Ecto neural progenitor cell (in vitro differentiated cells): ENCODE results near the gene ZNF564.
"Not testable (repeated sequence)": the region's sequence is repeated elsewhere in the genome, so short reads cannot be mapped to it uniquely, and the experiment has no call there.

Experiments used
- DNase-seq: peaks from one replicate; pipeline ENCODE4 v3.0.0-alpha.2; 2018; ENCODE audit warnings: low spot score

ZNF564 gene

GRCh38 chr19:12497032-12497431 lies 54.2 kb downstream of the ZNF564 start:
- DNase-seq, result no peak

GRCh38 chr19:12496480-12496879 lies 54.8 kb downstream of the ZNF564 start:
- DNase-seq, result no peak

GRCh38 chr19:12495002-12495802 lies 56.1 kb downstream of the ZNF564 start:
- peak; percentile 94 for DNase-seq

GRCh38 chr19:12494260-12494860 lies 56.9 kb downstream of the ZNF564 start:
- no peak for DNase-seq

- not testable (repeated sequence) for DNase-seq
These were observed 65.0 kb downstream of the ZNF564 start for GRCh38 chr19:12486265-12486783.

GRCh38 chr19:12485571-12485970 lies 65.7 kb downstream of the ZNF564 start:
- no peak for DNase-seq

- DNase-seq, result no peak
These were observed 66.2 kb downstream of the ZNF564 start for GRCh38 chr19:12485052-12485416.

- peak; percentile 96 for DNase-seq
These were observed 66.8 kb downstream of the ZNF564 start, which contains the start of gene ZNF709 for GRCh38 chr19:12484371-12485051. Gene ZNF709 (minus strand): TSS chr19:12484816. CDS start chr19:12484657, 159 bp downstream.

GRCh38 chr19:12484011-12484370 lies 67.3 kb downstream of the ZNF564 start:
- no peak for DNase-seq

- no peak for DNase-seq
These were observed 68.8 kb downstream of the ZNF564 start for GRCh38 chr19:12482509-12482886.

- DNase-seq, result no peak
These were observed 69.3 kb downstream of the ZNF564 start for GRCh38 chr19:12481781-12482508.

GRCh38 chr19:12478234-12478941 lies 72.9 kb downstream of the ZNF564 start:
- no peak for DNase-seq
